GM18498 (cell line): Measurements from ENCODE around the gene CDKAL1.
"Not testable (repeated sequence)": the region's sequence is repeated elsewhere in the genome, so short reads cannot be mapped to it uniquely, and the experiment has no call there.

Source experiments
- ATAC-seq: cut with Tn5 transposase; IDR thresholded peaks from one replicate; pipeline ENCODE4 v1.9.1; 2021; ENCODE audit warnings: mild to moderate bottlenecking, moderate library complexity; ENCODE audit not compliant: unreplicated experiment

Gene CDKAL1

GRCh38 chr6:20909621-20910020 lies 375.4 kb downstream of the CDKAL1 start:
- ATAC-seq = no peak

- ATAC-seq = no peak
These were observed 377.5 kb downstream of the CDKAL1 start for GRCh38 chr6:20911712-20912111.

GRCh38 chr6:20915156-20915555 lies 380.9 kb downstream of the CDKAL1 start:
- ATAC-seq = no peak

- no peak for ATAC-seq
These were observed 381.4 kb downstream of the CDKAL1 start for GRCh38 chr6:20915626-20916025.

GRCh38 chr6:20916086-20916485 lies 381.8 kb downstream of the CDKAL1 start:
- no peak for ATAC-seq

- no peak for ATAC-seq
These were observed 384.6 kb downstream of the CDKAL1 start for GRCh38 chr6:20918868-20919267.

GRCh38 chr6:20919677-20920385 lies 385.6 kb downstream of the CDKAL1 start:
- ATAC-seq = peak; percentile 81

- no peak for ATAC-seq
These were observed 387.3 kb downstream of the CDKAL1 start for GRCh38 chr6:20921578-20921977.

- no peak for ATAC-seq
These were observed 388.5 kb downstream of the CDKAL1 start for GRCh38 chr6:20922743-20923142.

GRCh38 chr6:20924094-20924493 lies 389.8 kb downstream of the CDKAL1 start:
- not testable (repeated sequence) for ATAC-seq

- ATAC-seq = no peak
These were observed 390.8 kb downstream of the CDKAL1 start for GRCh38 chr6:20924911-20925543.

- no peak for ATAC-seq
These were observed 393.0 kb downstream of the CDKAL1 start for GRCh38 chr6:20927130-20927860.

GRCh38 chr6:20929283-20929682 lies 395.0 kb downstream of the CDKAL1 start:
- ATAC-seq = no peak

- no peak for ATAC-seq
These were observed 396.8 kb downstream of the CDKAL1 start for GRCh38 chr6:20931093-20931492.

GRCh38 chr6:20931772-20932171 lies 397.5 kb downstream of the CDKAL1 start:
- no peak for ATAC-seq

GRCh38 chr6:20932284-20932683 lies 398.0 kb downstream of the CDKAL1 start:
- no peak for ATAC-seq

GRCh38 chr6:20933057-20933788 lies 399.0 kb downstream of the CDKAL1 start:
- no peak for ATAC-seq

GRCh38 chr6:20936949-20937348 lies 402.7 kb downstream of the CDKAL1 start:
- no peak for ATAC-seq

GRCh38 chr6:20939161-20939775 lies 405.0 kb downstream of the CDKAL1 start:
- no peak for ATAC-seq

GRCh38 chr6:20943040-20943627 lies 408.9 kb downstream of the CDKAL1 start:
- ATAC-seq = no peak
